ENCODE measurements around the gene SDK2. TPM values are rescaled to one million over a fixed set of nuclear protein-coding genes. Genes with fewer than 3 reads are reported as not detected.

The SDK2 gene
- total and polyA plus RNA-seq, 2 of the 8 experiments (the other 6 are each of a cell fraction or from before 2014, with no cell fraction given), result 3.9 to 4.1 TPM

GRCh38 chr17:73376636-73377035 is 267.6 kb downstream of the SDK2 start (continued):
- no peak for TF ChIP-seq CHD7 (IDR thresholded peaks at IDR 0.05; ENCODE audit: insufficient replicate concordance, low read length)
- no peak for TF ChIP-seq CREB1 (IDR thresholded peaks at IDR 0.05)
- no peak for TF ChIP-seq RNF2 (IDR thresholded peaks at IDR 0.05; ENCODE audit: borderline replicate concordance, low read depth, low read length, missing control alignments, poor library complexity, severe bottlenecking)
- TF ChIP-seq SAP30 (IDR thresholded peaks at IDR 0.05; ENCODE audit: insufficient read depth, insufficient replicate concordance, low read length), result no peak
- TF ChIP-seq SRF (IDR thresholded peaks at IDR 0.05; ENCODE audit: low read depth, low read length), result no peak
- TF ChIP-seq BCL11A (IDR thresholded peaks at IDR 0.05; ENCODE audit: low read depth in 2 of 2, low read length in 2 of 2), result no peak
- no peak for TF ChIP-seq SP1 (IDR thresholded peaks at IDR 0.05; ENCODE audit: low read depth, low read length)
